DND-41 (cell line): ENCODE data around the gene IFNL1.

Source experiments
- CTCF ChIP-seq: IDR thresholded peaks from 2 replicates; pipeline ENCODE4 v1.5.1; 2012; ENCODE audit warnings: borderline replicate concordance, low read length, moderate library complexity, mild to moderate bottlenecking; ENCODE audit not compliant: poor library complexity, severe bottlenecking; ENCODE audit errors: extremely low read depth
- EZH2 ChIP-seq: IDR thresholded peaks from 3 replicates; pipeline ENCODE4 v1.6.1; 2012; ENCODE audit warnings: borderline replicate concordance, low read depth, mild to moderate bottlenecking, moderate library complexity, low read length, inconsistent platforms; ENCODE audit not compliant: severe bottlenecking

GRCh38 chr19:39308531-39309304 lies 12.5 kb downstream of the IFNL1 start:
- TF ChIP-seq CTCF: no peak
- TF ChIP-seq EZH2: no peak
